EH (cell line): ENCODE results near the gene NADSYN1.

ENCODE experiments used
- DNase-seq: peaks from one replicate; pipeline ENCODE4 v3.0.0-alpha.2; 2015; ENCODE audit warnings: low read depth

NADSYN1 gene

DNA sequence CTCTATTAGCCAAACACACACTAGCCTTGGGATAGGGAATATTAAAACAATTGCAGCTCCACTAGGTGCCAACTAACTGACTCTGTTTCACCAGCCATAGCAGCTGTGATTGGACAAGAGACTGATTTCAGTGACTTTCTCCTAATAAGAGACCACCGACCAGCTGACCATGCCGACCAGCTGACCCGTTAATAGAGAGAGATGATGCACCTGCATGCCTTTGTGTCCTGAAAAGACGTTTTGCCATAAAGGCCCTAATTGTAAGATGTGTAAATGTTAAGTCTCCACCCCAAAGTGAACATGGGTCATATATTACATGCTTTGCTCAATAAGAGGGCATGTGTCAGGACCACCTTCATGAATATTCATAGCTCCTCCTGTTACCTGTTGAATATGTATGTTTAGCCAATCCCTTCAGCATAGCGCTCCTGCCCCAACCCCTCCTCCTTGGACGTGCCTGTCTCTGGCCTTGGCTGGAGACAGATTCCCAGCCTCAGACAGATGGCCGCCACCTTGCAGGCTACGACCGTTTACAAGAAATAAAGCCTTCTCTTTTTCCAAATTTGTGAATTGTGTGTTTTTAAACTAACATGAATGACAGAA is 1.3 kb upstream of the NADSYN1 start:
- DNase-seq, result no peak

DNA sequence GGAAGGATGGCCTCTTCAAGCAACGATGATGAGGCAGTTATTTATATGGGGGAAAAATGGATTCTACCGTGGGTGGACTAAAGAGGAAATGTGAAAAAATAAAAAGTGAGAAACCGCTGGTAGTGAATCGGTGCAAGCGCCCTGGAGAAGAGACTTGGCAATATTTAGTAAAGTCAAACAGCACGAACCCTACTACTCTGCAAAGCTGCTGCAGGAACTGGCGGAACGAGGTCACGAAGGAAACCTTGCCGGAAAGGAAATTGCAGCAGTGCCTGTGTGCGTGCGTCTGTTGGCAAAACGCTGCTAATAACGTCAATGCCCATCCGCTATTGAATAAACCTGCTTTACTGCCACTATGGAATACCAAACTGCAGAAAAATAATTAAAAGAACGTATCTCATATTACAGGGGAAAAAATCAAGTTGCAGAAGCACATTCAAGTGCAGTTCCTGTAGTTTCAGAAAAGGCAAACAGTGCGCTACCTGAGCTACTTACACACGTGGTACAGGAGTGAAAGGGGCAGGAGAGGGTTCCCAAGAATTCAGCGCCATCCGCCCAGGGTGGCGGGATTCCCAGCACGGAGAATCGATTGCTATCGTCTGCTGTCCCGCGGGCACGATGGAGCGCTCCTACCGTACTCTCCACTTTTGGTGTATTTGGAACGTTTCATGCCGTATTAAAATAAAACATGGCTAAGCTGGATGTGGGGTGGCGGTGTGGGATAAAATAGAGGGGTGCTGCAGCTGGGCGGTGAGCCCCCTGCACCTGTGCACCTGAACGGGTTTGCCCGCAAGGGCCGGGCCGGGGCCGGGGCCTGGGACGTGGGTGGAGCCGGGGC is 585 bp upstream of the NADSYN1 start:
- peak; percentile 11 for DNase-seq

DNA sequence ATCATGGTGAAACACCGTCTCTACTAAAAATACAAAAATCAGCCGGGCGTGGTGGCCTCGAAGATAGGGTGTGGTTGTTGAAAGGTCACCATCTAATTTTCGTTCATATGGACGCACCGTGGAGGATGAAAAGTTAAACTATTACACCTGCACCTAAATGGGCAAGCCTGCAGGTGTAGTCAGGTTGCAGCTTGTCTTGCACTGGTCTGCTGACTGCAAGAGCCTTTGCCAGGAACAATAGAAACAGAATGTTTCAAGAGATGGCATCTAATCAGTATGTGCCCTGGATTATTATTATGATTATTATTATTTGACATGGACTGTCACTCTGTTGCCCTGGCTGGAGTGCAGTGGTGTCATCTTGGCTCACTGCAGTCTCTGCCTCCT is 908 bp downstream of the NADSYN1 start:
- DNase-seq, result no peak

DNA sequence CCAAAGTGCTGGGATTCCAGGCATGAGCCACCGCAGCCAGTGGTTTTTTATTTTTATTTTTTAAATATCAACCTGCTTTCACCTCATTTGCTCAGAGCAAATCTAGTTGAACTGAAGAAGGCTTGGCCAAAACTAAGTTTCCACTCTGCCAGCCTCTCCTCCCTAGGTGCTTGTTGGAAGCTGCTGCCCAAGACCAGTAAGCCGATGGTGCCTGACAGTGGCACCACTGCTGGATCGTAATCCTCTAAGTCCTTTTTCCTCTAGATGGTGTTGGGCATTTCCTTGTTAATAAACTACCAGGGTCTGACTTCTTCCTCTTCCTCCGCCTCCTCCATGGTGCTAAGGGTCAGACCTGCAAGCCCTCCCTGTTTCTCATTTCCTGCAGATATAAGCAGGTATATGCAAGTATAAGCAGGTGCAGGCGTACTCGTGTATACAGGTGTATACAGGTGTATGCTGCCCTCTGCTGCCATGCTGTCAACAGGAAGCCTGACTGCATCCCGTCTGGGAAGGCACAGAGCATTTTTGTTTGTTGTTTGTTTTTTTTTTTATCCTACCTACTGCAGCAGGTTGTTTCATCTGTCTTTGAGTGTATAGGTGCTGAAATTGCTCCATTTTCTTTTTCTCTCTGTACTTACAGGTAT is 1.6 kb downstream of the NADSYN1 start:
- no peak for DNase-seq

DNA sequence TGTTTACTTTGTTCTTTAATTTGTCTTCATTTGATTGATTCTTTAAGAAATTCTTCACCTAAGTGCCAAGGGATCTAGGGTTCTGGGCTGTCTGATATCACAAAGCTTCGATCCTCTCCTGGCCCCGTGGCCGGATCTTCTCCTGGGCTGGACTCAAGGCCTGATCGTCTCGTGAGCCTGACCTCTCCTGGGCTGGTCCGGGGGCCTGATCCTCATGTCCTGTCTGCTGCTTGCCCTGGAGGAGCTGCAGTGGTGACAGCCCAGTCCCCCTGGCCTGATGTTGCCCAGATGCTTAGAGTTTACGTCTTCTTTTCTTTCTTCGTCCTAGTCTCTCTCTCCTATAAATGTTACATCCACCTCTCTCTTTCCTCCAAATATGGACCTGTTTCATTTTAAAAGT is 3.3 kb downstream of the NADSYN1 start:
- no peak for DNase-seq

DNA sequence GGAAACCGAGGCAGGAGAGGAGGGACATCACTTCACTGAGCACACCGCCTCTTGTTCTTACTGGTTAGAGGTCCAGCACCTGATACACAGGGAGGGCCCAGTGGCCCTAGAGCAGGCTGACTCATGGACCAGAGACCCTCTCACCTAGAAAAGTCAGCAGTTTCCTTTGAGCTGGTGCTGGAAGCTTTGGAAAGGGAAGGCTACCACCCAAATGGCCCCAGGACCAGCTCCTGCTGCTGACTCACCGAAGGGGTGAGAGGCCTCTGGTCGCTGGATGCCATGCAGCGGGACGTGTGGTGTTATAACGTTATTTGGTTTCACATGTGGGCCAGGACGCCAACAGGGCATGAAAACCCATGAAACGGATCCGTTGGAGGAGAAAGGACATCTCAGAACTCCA is 3.8 kb downstream of the NADSYN1 start:
- no peak for DNase-seq

DNA sequence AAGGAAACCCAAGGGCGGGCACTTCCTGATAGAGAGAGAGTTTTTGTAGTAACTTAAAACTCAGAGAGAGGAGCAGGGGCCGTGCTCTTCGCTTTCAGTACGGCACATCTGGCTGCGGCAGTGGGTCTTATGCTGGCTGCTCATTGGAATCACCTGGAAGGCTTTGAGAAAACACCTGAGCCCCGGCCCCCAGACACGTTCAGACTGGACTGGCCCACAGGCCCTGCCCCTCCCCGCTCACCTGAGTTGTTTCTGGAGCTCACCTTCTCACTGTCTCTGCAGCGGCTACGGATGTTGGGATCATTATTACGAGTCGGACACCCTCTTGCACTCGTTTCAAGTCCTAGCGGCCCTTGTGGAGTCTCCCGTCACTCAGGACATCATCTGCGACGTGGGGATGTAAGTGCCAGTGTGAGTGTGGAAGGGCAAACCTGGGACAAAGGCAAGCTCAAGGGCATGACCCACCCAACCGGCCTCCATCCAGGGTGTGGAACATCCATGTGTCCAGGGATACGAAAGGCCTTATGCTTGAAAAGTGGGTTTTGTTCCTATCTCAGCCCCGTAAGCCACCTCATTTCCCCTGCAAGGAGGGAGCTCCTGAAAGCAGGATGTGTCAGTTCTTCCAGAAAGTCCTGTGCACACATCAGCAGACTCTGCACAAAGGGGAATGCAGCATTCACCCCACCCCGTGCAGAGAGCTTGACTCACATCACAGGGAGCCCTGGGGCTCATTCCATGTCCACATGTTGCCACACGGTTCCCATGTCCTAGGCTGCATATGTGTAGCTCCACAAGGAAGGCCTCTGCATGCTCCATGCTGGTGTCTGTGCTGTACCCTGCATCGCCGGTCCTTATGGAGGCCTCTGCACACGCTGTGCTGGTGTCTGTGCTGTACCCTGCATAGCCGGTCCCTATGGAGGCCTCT is 5.4 kb downstream of the NADSYN1 start:
- DNase-seq, result peak; percentile 24

DNA sequence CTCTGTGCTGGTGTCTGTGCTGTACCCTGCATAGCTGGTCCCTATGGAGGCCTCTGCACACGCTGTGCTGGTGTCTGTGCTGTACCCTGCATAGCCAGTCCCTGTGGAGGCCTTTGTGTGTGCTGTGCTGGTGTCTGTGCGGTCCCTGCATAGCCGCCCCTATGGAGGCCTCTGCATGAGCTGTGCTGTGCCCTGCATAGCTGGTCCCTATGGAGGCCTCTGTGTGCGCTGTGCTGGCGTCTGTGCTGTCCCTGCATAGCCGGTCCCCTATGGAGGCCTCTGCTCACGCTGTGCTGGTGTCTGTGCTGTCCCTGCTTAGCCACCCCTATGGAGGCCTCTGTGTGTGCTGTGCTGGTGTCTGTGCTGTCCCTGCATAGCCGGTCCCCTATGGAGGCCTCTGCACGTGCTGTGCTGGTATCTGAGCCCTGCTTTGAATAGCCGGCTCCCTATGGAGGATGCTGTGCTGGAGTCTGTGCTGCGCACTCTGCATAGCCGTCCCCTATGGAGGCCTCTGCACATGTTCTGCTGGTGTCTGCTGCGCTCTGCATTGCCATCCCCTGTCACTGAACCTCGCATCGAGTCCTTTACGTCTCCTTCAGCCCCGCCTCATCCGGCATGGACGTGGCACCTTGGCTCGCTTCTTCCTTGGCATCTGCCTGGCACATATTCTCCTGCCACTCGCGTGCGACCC is 6.2 kb downstream of the NADSYN1 start:
- no peak for DNase-seq

DNA sequence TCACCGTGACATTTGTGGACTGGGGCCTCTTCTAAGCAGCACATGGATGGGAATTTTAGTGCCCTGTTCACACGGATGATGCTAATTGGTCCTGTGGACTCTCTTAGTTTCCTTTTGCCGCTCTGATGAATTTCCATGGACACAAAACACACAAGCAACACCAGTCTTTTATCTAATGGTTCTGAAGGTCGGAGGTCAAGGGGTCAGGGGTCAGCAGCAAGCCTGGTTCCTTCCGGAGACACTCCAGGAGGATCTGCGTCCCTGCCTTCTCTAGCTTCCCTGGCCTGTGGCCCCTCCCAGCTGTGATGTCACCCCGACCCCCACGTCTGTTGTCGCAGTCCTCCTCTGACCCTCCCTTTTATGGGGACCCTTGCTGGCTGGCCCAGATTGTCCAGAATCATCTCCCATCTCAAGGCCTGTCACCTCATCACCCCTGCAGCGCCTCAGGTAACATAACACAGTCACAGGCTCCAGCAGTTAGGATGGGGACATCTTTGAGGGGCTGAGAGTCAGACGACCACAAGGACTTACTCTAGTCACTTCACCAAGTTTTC is 6.8 kb downstream of the NADSYN1 start:
- DNase-seq, result no peak

DNA sequence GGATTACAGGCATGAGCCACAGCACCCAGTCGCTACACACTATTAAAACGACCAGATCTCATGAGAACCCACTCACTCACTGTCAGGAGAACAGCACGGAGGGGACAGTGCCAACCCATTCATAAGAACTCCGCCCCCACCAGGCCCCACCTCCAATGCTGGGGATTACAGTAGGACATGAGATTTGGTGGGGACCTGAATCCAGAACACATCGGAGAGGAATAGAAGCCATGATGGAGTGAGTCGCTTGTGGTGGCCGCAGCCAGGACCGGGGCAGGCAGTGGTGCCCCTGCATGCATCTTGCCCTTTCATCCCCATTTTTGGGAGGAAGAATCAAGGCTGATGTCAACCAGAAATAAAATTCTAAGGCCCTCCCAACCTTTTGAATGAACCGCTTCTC is 8.7 kb downstream of the NADSYN1 start:
- DNase-seq, result no peak

DNA sequence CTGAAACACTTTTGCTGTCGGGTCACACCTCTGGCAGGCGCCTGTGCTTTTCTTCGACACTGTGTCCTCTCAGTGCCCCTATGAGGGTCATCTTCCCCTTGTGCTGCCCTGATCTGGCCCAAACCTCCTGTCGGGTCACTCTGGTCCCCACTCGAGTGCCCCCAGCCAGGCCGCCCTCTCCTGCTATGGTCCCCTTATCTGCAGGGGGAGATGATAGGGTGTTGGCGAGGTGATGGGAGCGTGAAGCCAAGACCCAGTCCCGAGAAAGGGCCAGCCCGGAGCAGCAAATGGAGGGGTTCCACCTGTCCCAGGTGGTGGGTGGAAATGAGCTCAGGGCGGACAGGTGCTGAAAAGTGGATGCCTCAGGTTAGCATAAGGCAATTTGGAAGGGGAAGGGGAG is 9.7 kb downstream of the NADSYN1 start:
- DNase-seq, result no peak

DNA sequence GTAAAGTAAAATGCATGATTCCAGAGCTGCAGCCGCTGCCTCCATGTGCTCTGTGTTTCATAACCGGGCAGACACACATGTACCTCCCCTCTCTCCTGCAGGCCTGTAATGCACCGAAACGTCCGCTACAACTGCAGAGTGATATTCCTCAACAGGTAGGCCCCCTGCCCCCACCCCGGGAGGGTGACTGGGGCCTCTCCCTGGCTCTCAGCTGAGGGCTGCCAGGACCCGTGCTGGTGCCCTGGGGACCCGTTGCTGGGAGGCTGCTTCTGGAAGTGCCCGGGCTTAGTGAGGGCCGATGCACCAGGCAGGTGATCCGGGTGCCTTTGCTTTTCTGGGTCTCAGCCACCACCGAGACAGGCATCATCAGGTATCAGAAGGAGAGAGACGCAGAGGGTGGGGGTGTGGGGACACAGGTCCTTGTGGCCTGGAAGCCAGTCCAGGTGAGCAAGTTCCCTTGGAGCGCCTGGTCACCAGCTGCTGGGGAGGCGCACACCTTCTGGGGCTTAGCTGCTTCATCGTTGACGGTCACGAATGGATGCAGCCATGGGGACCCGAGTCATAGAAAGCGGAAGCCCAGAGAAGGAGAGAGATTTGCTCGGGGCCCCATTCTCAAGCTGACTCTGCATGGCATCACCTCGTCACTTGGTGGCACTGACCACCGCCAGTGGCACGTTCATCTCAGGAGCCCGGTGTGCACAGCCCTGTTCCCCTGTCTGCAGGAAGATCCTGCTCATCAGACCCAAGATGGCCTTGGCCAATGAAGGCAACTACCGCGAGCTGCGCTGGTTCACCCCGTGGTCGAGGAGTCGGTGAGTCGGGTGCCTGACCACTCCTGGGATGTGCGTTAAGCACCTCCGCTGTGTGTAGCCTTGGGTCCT is 10.6 kb downstream of the NADSYN1 start:
- no peak for DNase-seq

DNA sequence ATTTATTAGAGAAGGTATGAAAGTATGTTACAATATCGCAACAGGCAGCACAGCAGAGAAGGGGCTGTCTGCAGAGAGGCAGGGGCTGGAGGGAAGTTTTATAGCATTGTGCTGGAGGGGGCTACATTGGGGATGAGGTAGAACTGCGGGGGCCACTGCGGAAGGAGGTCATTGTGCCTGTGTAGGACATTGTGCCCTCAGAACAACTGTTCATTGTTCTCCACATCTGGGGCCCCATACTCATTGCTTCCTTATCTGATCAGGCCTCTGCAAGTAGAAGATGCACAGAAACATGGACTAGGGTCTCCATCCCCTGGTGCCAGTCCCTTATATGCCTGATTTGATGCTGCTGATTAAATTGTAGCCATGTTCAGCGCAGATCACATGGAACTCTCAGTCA is 12.1 kb downstream of the NADSYN1 start:
- DNase-seq, result no peak

DNA sequence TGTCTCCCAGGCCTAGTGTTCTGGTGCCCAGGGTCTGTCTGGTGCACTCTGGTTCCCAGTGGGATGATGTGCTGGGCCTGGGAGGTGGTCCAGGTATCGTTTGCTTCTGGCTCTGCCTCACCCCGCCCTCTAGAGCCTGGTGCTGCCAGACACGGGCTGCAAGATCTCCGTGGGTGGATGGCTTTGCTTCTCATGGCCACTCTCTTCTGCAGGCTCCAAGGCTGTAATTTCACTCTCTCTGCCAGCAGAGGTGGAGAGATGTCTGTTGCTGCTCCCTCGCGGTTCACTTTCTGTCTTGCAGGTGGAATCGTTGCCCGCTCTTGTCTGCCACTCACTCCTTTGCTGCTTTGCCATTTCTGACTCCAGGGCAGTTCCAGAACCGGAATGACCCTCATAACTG is 13.4 kb downstream of the NADSYN1 start:
- no peak for DNase-seq

DNA sequence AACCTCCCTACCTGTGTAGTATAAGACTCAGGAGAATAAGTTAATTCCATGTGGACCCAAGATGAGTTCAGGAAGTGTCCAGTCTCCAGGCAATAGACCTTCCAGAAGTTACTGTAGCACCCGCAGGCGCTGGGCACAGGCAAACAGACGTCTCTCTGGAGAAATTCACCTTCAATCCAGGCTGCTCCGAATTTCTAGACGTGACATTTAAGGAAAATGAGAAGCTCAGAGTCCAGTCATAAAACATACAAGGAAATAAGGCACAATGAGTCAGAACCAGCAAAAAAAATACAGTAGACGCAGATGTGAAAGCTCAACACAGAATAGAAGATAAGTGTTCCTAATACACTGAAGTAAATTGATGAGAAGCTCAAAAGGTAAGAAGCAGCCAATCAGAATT is 14.2 kb downstream of the NADSYN1 start:
- no peak for DNase-seq

DNA sequence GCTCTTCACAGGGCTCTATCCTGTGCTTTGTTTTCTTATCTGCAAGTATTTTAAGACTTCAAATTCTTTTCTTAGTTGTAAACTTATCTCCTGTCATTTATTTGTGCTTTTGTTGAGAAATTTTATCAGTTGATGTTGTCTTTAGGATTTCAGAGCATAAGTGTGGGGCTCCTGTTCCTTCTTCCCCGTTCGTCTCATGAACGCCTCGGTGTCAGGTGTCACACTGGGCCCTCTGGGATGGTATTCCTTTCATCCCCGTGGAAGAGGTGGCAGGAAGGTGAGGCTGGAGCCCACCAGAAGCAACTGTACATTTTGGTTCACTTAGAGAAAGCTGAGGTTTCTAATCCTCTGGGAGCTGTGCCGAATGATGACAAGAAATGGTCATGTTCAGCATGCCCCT is 17.9 kb downstream of the NADSYN1 start:
- no peak for DNase-seq

DNA sequence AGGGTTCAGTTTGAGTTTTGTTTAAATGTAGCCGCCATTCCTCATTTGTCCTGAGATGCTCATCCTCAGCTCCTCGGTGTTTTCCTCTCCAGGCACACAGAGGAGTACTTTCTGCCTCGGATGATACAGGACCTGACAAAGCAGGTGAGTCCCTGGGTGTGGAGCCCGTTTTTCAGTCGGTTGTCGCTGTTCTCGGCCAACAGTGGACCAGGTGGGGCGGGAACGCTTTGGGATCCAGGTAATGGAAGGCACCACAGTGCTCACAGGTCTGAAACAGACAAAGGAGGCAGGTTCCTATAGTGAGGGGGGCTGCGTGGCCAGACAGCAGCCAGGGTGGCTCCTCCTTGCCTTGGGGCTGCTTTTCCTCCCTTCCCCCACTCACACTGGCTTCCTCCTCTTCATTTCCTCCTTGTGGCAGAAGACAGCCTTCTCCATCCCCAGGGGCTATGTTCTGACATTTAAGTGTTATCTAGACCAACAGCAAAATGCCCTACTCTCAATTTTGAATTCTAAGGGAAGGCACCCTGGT is 19.4 kb downstream of the NADSYN1 start:
- no peak for DNase-seq

DNA sequence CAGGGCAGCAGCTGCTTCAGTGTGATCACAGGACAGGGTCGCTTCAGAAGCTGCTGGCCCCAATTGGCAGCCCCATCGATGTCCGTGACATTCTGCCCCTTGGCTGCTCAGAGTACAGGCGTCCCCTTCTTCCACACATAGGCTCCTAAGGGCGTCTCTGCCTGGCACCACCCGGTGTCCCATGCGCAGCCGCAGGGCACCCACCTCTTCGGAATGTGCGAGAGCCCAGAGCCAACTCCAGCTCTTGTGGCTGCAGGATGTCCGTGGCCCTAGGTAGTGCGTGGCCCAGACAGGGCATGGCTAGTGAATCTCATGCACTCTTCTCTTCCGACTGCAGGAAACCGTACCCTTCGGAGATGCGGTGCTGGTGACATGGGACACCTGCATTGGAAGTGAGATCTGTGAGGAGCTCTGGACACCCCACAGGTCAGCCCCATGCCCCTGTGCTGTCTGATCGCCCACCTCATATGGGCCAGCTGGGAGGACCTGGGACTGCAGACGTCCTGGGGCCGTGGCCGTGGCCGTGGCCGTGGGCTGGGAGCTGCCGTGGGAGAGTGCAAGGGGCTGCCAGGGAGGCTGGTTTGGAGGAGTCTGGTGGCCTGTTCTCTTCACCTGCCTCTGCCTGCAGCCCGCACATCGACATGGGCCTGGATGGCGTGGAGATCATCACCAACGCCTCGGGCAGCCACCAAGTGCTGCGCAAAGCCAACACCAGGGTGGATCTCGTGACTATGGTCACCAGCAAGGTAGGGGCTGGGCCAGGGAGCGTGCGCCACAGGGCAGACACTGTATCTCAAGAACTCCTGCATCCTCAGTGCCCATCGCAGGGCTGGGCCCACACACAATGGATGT is 20.2 kb downstream of the NADSYN1 start:
- no peak for DNase-seq

DNA sequence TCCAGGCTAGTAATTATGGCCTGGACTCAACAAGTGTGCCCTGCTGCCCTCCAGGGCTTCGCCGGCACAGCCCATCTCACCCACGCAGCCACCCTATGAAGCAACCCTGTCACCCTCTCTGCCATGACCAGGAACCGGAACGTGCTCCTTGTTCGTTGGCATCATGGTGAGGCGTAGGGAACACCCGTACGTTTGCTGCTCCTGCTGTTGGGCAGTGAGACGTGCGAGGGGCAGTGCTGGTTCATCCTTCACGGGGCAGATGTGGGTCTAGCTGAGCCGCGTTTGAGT is 20.7 kb downstream of the NADSYN1 start:
- DNase-seq, result no peak
